DND-41 (cell line): Measurements from ENCODE around the gene SPOCD1.

Experiments
- ATAC-seq: fragments of 200-7000 bp; cut with Tn5 transposase; 3 replicates; pipeline ENCODE4 v1.9.1; 2021; ENCODE audit warnings: low read depth; ENCODE audit not compliant: insufficient read depth
- DNase-seq: peaks from one replicate; pipeline ENCODE4 v3.0.0-alpha.2; 2020
- H2AFZ ChIP-seq: 2 replicates; pipeline ENCODE4 v1.6.0; 2012; ENCODE audit warnings: low read depth, low read length
- H3K27ac ChIP-seq: 2 replicates; pipeline ENCODE4 v1.5.1; 2012; ENCODE audit warnings: low read length, inconsistent platforms
- H3K27me3 ChIP-seq: fragments of 200-600 bp; sonication (generic); 2 replicates; pipeline ENCODE4 v1.6.0; 2012; ENCODE audit warnings: low read length, mild to moderate bottlenecking, inconsistent platforms; ENCODE audit not compliant: insufficient read depth, poor library complexity
- H3K36me3 ChIP-seq: 2 replicates; pipeline ENCODE4 v1.5.1; 2012; ENCODE audit warnings: low read length, inconsistent platforms; ENCODE audit not compliant: insufficient read depth
- H3K4me1 ChIP-seq: 2 replicates; pipeline ENCODE4 v1.5.1; 2012; ENCODE audit warnings: mild to moderate bottlenecking, low read length; ENCODE audit not compliant: insufficient read depth
- H3K4me2 ChIP-seq: 2 replicates; pipeline ENCODE4 v1.6.0; 2012; ENCODE audit warnings: mild to moderate bottlenecking, moderate library complexity, low read length, inconsistent platforms; ENCODE audit not compliant: insufficient read depth
- H3K4me3 ChIP-seq, 2 experiments: fragments of 200-600 bp in 1 of 2; shearing (Covaris generic) in 1 of 2; 2 replicates each; pipeline ENCODE4 v1.5.1; 2012 to 2016; ENCODE audit warnings: inconsistent platforms in 2 of 2, low read length in 2 of 2, mild to moderate bottlenecking in 2 of 2, low read depth in 1 of 2, moderate library complexity in 1 of 2
- H3K79me2 ChIP-seq: 2 replicates; pipeline ENCODE4 v1.6.0; 2012; ENCODE audit warnings: low read length, inconsistent platforms; ENCODE audit not compliant: insufficient read depth
- H3K9ac ChIP-seq: 2 replicates; pipeline ENCODE4 v1.6.0; 2012; ENCODE audit warnings: low read depth, mild to moderate bottlenecking, inconsistent platforms, low read length, moderate library complexity
- H3K9me3 ChIP-seq: 2 replicates; pipeline ENCODE4 v1.5.1; 2012; ENCODE audit warnings: low read length, moderate library complexity, mild to moderate bottlenecking, inconsistent platforms; ENCODE audit not compliant: insufficient read depth, severe bottlenecking
- H4K20me1 ChIP-seq: 2 replicates; pipeline ENCODE4 v1.6.0; 2012; ENCODE audit warnings: low read length; ENCODE audit not compliant: insufficient read depth
- CTCF ChIP-seq: IDR thresholded peaks from 2 replicates; pipeline ENCODE4 v1.5.1; 2012; ENCODE audit warnings: borderline replicate concordance, low read length, moderate library complexity, mild to moderate bottlenecking; ENCODE audit not compliant: poor library complexity, severe bottlenecking; ENCODE audit errors: extremely low read depth
- EZH2 ChIP-seq: IDR thresholded peaks from 3 replicates; pipeline ENCODE4 v1.6.1; 2012; ENCODE audit warnings: borderline replicate concordance, low read depth, mild to moderate bottlenecking, moderate library complexity, low read length, inconsistent platforms; ENCODE audit not compliant: severe bottlenecking

SPOCD1 gene

GRCh38 chr1:31756578-31756977, 59.2 kb downstream of the SPOCD1 start:
- Histone ChIP-seq H3K27me3 (peaks cover 9% of the 10 kb centered on the region), H3K4me3 (no peak overlapping the region), H3K4me2 (no peak overlapping the region), H3K79me2 (no peaks in the 10 kb centered on the region), H3K9me3 (no peaks in the 10 kb centered on the region), H2AFZ (no peak overlapping the region), H3K27ac (no peak overlapping the region), H4K20me1 (peaks cover 32% of the 10 kb centered on the region), H3K9ac (no peak overlapping the region), H3K36me3 (no peaks in the 10 kb centered on the region; the same call in 1 of the 2 replicates), H3K4me1 (peaks cover 38% of the 10 kb centered on the region)
- no peak for TF ChIP-seq CTCF
- TF ChIP-seq EZH2: no peak
- ATAC-seq (no peak), DNase-seq (no peak)

GRCh38 chr1:31755850-31756492, 59.9 kb downstream of the SPOCD1 start:
- no peak overlapping the region for H2AFZ ChIP-seq
- no peak overlapping the region for H3K4me2 ChIP-seq
- peaks cover 37% of the 10 kb centered on the region for H3K4me1 ChIP-seq
- no peak overlapping the region for H3K27ac ChIP-seq
- ATAC-seq (no peak), DNase-seq (no peak)
- H3K9me3 ChIP-seq: no peaks in the 10 kb centered on the region
- H3K4me3 ChIP-seq: no peak overlapping the region
- no peaks in the 10 kb centered on the region; the same call in 1 of the 2 replicates for H3K36me3 ChIP-seq
- H3K79me2 ChIP-seq: no peaks in the 10 kb centered on the region
- H4K20me1 ChIP-seq: peaks cover 27% of the 10 kb centered on the region
- H3K27me3 ChIP-seq: peaks cover 7% of the 10 kb centered on the region
- no peak overlapping the region for H3K9ac ChIP-seq
- TF ChIP-seq EZH2: no peak
- no peak for TF ChIP-seq CTCF

GRCh38 chr1:31755197-31755611, 60.6 kb downstream of the SPOCD1 start:
- Histone ChIP-seq H3K4me1 (peaks cover 31% of the 10 kb centered on the region), H3K27ac (no peak overlapping the region), H3K4me3 (no peak overlapping the region), H3K79me2 (no peaks in the 10 kb centered on the region), H3K9me3 (no peaks in the 10 kb centered on the region), H3K4me2 (no peak overlapping the region), H3K36me3 (no peaks in the 10 kb centered on the region), H3K9ac (no peak overlapping the region), H2AFZ (no peak overlapping the region), H3K27me3 (peaks cover under 1% of the 10 kb centered on the region), H4K20me1 (peaks cover 25% of the 10 kb centered on the region)
- TF ChIP-seq EZH2: no peak
- TF ChIP-seq CTCF: no peak
- no peak for DNase-seq
- no peak for ATAC-seq

GRCh38 chr1:31754397-31754796, 61.4 kb downstream of the SPOCD1 start:
- TF ChIP-seq EZH2 (no peak), CTCF (no peak)
- Histone ChIP-seq H3K9me3 (no peaks in the 10 kb centered on the region), H3K9ac (no peak overlapping the region), H3K4me1 (peaks cover 29% of the 10 kb centered on the region), H3K79me2 (no peaks in the 10 kb centered on the region), H3K4me2 (no peak overlapping the region), H3K36me3 (no peaks in the 10 kb centered on the region), H2AFZ (no peak overlapping the region), H4K20me1 (peaks cover 17% of the 10 kb centered on the region; the same call in 1 of the 2 replicates), H3K4me3 (no peak overlapping the region), H3K27me3 (no peaks in the 10 kb centered on the region), H3K27ac (no peak overlapping the region)
- DNase-seq: no peak
- ATAC-seq: no peak
